ENCODE data around the gene BAIAP3.
"Not testable (repeated sequence)": the region's sequence is repeated elsewhere in the genome, so short reads cannot be mapped to it uniquely, and the experiment has no call there.

Gene BAIAP3

DNA sequence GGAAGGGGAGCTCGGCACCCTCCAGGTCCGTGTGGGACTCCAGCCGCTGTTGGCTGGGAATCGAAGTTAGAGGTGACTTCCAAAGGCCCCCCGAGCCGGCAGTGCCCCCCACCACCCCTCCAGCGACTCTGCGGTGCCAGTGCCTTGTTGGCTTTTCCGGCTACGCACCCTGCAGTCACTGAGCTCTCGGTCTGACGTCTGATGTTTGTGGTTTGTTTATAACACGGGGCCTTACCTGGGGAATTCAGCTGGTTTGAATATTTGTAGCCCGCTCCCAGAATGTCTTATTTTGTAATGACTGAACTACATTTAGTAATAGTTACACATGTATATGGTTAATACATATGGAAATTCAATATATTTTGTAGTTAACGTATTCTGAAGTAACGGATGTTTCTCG is 7.1 kb upstream of the BAIAP3 start:
- ATAC-seq (replicated peaks) (no peak), DNase-seq (no peak)
- Mint-ChIP-seq H3K4me3 (no peak overlapping the region), H3K9me3 (no peaks in the 10 kb centered on the region), H3K27me3 (no peaks in the 10 kb centered on the region), H3K27ac (peak overlapping the region in 1 of 2 donors; percentile 49), H3K4me1 (ENCODE audit: low read depth in 2 of 2) (peaks cover 3% of the 10 kb centered on the region in 2 donors), H3K36me3 (ENCODE audit: insufficient read depth) (peaks cover 57% of the 10 kb centered on the region)

GRCh38 chr16:1326946-1327618 is 6.4 kb upstream of the BAIAP3 start:
- H3K36me3 Mint-ChIP-seq (ENCODE audit: insufficient read depth): peaks cover 50% of the 10 kb centered on the region
- H3K4me3 Mint-ChIP-seq: no peak overlapping the region
- H3K27me3 Mint-ChIP-seq: peaks cover 0 to under 1% of the 10 kb centered on the region in 2 donors
- H3K4me1 Mint-ChIP-seq (ENCODE audit: low read depth in 2 of 2): peaks cover 9 to 10% of the 10 kb centered on the region in 2 donors
- ATAC-seq (replicated peaks) (no peak), DNase-seq (no peak)
- H3K27ac Mint-ChIP-seq: no peak overlapping the region
- no peaks in the 10 kb centered on the region for H3K9me3 Mint-ChIP-seq

GRCh38 chr16:1327619-1327947 is 5.9 kb upstream of the BAIAP3 start:
- DNase-seq (no peak), ATAC-seq (replicated peaks) (no peak)
- H3K36me3 Mint-ChIP-seq (ENCODE audit: insufficient read depth): peaks cover 45% of the 10 kb centered on the region
- H3K27ac Mint-ChIP-seq: no peak overlapping the region
- H3K4me3 Mint-ChIP-seq: no peak overlapping the region
- no peaks in the 10 kb centered on the region for H3K9me3 Mint-ChIP-seq
- H3K4me1 Mint-ChIP-seq (ENCODE audit: low read depth in 2 of 2): peaks cover 11 to 14% of the 10 kb centered on the region in 2 donors
- peaks cover 0 to 5% of the 10 kb centered on the region in 2 donors for H3K27me3 Mint-ChIP-seq

DNA sequence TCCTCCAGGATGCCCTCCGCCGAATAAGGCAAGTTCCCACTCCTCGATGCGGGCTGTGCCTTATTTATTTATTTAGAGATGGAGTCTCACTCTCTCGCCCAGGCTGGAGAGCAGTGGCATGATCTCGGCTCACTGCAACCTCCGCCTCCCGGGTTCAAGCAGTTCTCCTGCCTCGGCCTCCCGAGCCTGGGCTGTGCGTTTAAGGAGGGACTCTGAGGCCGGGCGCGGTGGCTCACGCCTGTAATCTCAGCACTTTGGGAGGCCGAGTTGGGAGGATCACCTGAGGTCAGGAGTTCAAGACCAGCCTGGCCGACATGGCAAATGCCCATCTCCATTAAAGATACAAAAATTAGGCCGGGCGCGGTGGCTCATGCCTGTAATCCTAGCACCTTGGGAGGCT is 5.3 kb upstream of the BAIAP3 start:
- not testable (repeated sequence) for DNase-seq; H3K4me3 Mint-ChIP-seq; H3K9me3 Mint-ChIP-seq; H3K27ac Mint-ChIP-seq; H3K27me3 Mint-ChIP-seq; ATAC-seq (replicated peaks)
- peaks cover 40% of the 10 kb centered on the region for H3K36me3 Mint-ChIP-seq (ENCODE audit: insufficient read depth)
- peaks cover 14 to 17% of the 10 kb centered on the region in 2 donors for H3K4me1 Mint-ChIP-seq (ENCODE audit: low read depth in 2 of 2)

GRCh38 chr16:1328961-1329360 is 4.5 kb upstream of the BAIAP3 start:
- Mint-ChIP-seq H3K27ac (peak overlapping the region in 1 of 2 donors; percentile 55), H3K4me3 (peak overlapping the region in 1 of 2 donors; percentile 46), H3K4me1 (ENCODE audit: low read depth in 2 of 2) (peaks cover 14 to 17% of the 10 kb centered on the region in 2 donors), H3K36me3 (ENCODE audit: insufficient read depth) (peaks cover 32% of the 10 kb centered on the region)
- not testable (repeated sequence) for ATAC-seq (replicated peaks); H3K9me3 Mint-ChIP-seq; DNase-seq; H3K27me3 Mint-ChIP-seq

GRCh38 chr16:1330260-1330914 is 3.1 kb upstream of the BAIAP3 start:
- Mint-ChIP-seq H3K9me3 (no peaks in the 10 kb centered on the region), H3K36me3 (ENCODE audit: insufficient read depth) (peaks cover 22% of the 10 kb centered on the region), H3K4me1 (ENCODE audit: low read depth in 2 of 2) (peaks cover 14 to 23% of the 10 kb centered on the region in 2 donors), H3K27ac (no peak overlapping the region), H3K4me3 (no peak overlapping the region), H3K27me3 (peaks cover 0 to 15% of the 10 kb centered on the region in 2 donors)
- ATAC-seq (replicated peaks): no peak
- no peak for DNase-seq

GRCh38 chr16:1330931-1331711 is 2.3 kb upstream of the BAIAP3 start:
- Mint-ChIP-seq H3K4me3 (peak overlapping the region; percentile 83 to 88), H3K4me1 (ENCODE audit: low read depth in 2 of 2) (peaks cover 14 to 24% of the 10 kb centered on the region in 2 donors), H3K36me3 (ENCODE audit: insufficient read depth) (peaks cover 18% of the 10 kb centered on the region), H3K9me3 (no peaks in the 10 kb centered on the region), H3K27ac (peak overlapping the region; percentile 92 to 94), H3K27me3 (peaks cover 0 to 15% of the 10 kb centered on the region in 2 donors)
- no peak for ATAC-seq (replicated peaks)
- no peak for DNase-seq

DNA sequence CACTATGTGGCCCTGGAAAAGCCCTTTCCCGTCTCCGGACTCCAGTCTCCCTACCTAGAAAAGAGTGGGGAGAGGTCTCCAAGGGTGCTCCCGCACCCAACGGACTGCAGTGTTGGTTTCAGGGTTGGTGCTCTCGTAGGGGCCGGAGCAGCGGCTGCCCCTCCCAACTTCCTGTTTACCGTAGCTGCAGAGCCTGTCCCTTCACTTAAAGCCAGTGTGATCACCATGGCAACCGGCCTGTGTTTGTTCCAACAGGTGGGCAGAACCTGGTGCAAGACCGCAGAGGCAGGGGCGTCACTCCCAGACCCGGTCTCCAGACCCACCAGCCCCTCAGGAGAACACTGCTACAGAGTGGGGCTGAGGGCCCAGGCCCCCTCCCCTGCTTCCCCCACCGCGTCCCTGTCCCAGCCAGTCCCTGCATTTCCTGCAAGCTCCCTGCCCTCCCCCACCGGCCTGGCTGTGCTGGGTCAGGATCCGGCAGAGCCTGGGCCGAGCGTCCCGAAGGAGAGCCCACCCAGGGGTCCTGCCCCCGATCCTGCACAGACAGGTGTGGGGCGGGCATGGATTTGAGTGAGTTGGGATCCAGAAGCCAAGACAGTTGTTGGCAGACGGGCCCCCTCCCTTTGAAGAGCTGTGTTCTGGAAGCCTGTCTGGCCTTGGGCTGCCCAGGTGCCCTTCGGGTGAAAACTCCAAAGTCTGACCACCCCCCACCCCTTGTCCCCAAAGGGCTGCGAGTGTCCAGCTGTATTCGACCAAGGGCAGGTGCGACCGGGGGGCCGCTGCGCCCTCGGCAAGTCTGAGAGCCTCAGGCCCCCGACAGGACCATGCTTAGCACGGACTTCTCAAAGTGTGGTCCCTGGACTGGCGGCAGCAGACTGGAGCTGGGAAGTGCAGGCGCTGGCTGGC is 1.5 kb upstream of the BAIAP3 start:
- Mint-ChIP-seq H3K36me3 (ENCODE audit: insufficient read depth) (peaks cover 14% of the 10 kb centered on the region), H3K27ac (peak overlapping the region; percentile 92 to 94), H3K27me3 (peaks cover 0 to 15% of the 10 kb centered on the region in 2 donors), H3K4me1 (ENCODE audit: low read depth in 2 of 2) (peaks cover 14 to 24% of the 10 kb centered on the region in 2 donors), H3K4me3 (peak overlapping the region; percentile 83 to 88), H3K9me3 (no peaks in the 10 kb centered on the region)
- DNase-seq (peak; percentile 70 to 76 (median 73)), ATAC-seq (replicated peaks) (peak; percentile 74)

DNA sequence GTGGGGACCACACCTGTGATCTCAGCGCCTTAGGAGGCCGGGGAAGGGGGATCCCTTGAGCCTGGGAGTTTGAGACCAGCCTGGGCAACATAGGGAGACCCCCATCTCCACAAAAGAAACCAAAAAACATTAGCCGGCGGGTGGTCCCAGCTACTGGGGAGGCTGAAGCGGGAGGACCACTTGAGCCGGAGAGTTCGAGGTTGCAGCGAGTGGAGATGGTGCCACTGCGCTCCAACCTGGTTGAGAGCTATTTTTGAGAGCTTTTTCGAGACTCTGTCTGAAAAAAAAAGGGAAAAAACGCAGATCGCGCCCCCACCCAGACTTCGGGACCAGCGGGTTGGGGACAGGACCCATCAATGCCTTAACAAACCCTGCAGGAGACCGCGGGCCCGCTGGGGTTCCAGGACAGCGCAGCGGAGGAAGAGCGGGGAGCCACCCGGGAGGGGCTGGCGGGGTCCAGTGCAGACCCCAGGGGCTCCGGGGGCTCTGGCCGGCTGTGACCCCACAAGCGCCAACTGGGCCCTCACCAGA is 762 bp upstream of the BAIAP3 start:
- Mint-ChIP-seq H3K4me3 (peak overlapping the region; percentile 83 to 88), H3K27me3 (peaks cover 0 to 15% of the 10 kb centered on the region in 2 donors), H3K9me3 (no peaks in the 10 kb centered on the region), H3K27ac (peak overlapping the region; percentile 92 to 94), H3K36me3 (ENCODE audit: insufficient read depth) (peaks cover 14% of the 10 kb centered on the region), H3K4me1 (ENCODE audit: low read depth in 2 of 2) (peaks cover 14 to 24% of the 10 kb centered on the region in 2 donors)
- no peak for ATAC-seq (replicated peaks)
- no peak for DNase-seq

DNA sequence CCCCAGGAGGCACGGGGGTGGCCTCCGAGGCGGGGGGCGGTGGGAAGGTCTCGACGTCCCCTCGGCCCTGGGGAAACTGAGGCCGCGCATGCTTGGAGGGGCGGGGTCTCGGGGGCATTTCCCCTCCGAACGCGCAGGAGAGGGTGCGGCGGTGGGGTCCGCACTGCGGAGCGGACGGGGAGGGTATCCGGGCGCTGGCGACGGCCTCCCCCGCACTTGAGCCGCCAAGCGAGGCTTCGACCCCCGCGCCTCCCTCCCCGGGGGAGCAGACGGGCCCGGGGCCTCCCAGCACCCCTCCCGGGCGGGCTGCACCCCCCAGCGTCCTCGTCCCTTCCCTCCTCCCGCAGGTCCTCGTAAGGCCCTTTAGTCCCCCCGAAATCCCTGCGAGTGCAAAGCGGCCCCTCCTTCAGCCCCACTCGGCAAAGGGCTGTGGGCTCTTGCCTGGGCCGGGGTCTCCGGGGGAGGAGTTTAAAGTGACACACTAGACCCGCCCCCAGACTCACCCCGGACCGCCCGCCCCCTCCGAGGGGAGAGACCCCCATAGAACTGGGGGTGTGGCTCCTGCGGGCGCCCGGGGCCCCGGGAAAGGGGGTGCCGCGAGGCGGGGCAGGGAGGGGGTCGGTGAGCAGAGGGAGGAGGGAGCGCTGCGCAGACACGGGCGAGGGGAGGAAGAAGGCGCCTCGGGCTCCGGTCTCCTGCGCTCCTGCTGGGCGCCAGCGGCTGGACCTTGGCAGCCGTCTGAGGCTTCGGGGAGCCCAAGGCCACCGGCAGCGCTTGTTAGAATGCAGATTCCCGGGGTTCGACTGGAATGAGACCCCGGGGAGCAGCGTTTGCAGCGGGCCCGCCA is 632 bp downstream of the BAIAP3 start:
- DNase-seq (no peak), ATAC-seq (replicated peaks) (no peak)
- H3K4me3 Mint-ChIP-seq: peak overlapping the region; percentile 50 to 56
- peak overlapping the region in 1 of 2 donors; percentile 67 for H3K27ac Mint-ChIP-seq
- H3K27me3 Mint-ChIP-seq: peaks cover 0 to 15% of the 10 kb centered on the region in 2 donors
- H3K36me3 Mint-ChIP-seq (ENCODE audit: insufficient read depth): peaks cover 14% of the 10 kb centered on the region
- H3K4me1 Mint-ChIP-seq (ENCODE audit: low read depth in 2 of 2): peaks cover 14 to 24% of the 10 kb centered on the region in 2 donors
- no peaks in the 10 kb centered on the region for H3K9me3 Mint-ChIP-seq

DNA sequence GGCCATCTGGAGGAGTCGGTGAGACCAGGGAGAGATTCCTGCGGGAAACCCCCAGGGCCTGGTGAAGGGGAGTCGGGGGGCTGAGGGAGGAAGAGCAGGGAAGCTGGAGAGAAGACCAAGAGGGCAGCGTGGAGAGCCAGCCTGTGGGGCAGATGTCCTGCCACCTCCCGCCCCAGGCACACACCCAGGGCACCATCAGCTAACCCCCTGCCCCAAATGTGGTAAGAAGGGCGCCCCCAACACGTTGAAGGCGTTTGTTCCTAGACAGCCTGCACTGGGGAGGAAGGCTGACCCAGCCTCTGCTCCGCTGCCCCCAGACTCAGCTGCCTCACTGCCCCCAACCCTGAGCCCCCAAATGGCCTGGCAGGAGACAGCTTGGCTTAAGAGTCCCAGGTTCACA is 1.3 kb downstream of the BAIAP3 start:
- H3K27me3 Mint-ChIP-seq: peaks cover 0 to 15% of the 10 kb centered on the region in 2 donors
- ATAC-seq (replicated peaks) (no peak), DNase-seq (no peak)
- peak overlapping the region; percentile 50 to 56 for H3K4me3 Mint-ChIP-seq
- H3K9me3 Mint-ChIP-seq: no peaks in the 10 kb centered on the region
- H3K4me1 Mint-ChIP-seq (ENCODE audit: low read depth in 2 of 2): peaks cover 14 to 24% of the 10 kb centered on the region in 2 donors
- H3K36me3 Mint-ChIP-seq (ENCODE audit: insufficient read depth): peaks cover 14% of the 10 kb centered on the region
- peak overlapping the region in 1 of 2 donors; percentile 67 for H3K27ac Mint-ChIP-seq
